NCI-H2029 treated with DMSO at 0.1 percent for 48 hours (cell line): ENCODE data around the gene TRAPPC12.
"Not testable (repeated sequence)": the region's sequence is repeated elsewhere in the genome, so short reads cannot be mapped to it uniquely, and the experiment has no call there.

ENCODE experiments used
- DNase-seq: peaks from one replicate; lab custom pipeline; 2025; lab: John Stamatoyannopoulos, UW

TRAPPC12 gene

DNA sequence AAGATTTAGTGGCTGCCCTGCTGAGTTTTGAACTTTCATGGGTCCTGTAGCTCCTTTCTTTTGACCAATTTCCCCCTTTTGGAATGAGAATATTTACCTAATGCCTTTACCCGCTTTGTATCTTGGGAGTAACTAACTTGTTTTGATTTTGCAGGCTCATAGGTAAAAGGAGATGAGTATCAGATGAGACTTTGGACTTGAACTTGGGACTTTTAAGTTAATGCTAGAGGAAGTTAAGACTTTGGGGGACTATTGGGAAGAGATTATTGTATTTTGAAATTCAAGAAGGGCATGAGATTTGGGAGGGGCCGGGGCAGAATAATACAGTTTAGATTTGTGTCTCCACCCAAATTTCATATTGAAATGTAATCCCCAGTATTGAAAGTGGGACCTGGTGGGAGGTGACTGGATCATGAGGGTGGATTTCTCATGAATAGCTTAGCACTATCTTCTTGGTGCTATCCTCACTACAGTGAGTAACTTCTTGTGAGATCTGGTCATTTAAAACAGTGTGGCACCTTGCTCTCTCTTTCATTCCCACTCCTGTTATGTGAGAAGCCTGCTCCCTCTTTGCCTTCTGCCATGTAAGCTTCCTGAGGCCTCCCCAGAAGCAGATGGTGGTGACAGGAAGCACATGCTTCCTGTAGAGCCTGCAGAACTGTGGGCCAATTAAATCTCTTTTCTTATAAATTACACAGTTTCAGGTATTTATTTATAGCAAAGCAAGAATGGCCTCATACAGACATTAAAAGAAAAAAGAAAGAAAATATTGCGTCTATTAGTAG is 133.7 kb downstream of the TRAPPC12 start:
- DNase-seq: no peak

- not testable (repeated sequence) for DNase-seq
These were observed 135.9 kb downstream of the TRAPPC12 start for GRCh38 chr2:3515438-3515837.

- no peak for DNase-seq
These were observed 137.3 kb downstream of the TRAPPC12 start for GRCh38 chr2:3516831-3517230.

DNA sequence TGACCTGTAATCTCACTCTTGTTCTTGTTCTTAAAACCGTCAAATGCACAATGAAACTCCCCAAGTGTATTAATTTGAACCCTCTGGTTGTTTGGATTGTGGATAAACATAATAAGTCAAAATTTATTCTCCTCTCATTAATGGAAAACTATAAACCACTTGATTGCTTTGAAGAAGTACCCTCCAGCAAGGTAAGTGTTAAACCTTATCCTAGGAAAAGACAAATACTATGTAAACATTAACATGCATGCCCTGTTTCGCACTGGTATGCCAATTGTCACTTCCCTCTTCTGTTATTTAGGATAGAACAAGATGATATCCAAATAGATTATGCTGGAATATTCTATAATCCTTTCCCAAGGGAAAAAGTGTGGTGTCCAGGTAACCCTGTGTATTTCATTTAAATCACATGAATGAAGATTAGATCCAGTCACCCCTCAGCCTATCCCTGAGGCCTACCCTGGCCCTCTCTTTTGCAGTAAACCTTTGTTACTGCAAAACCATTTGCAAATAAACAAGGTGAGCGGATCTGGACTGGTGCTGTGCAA is 138.5 kb downstream of the TRAPPC12 start:
- DNase-seq: peak; percentile 62

- DNase-seq: peak; percentile 55
These were observed 139.2 kb downstream of the TRAPPC12 start for GRCh38 chr2:3518496-3519254.

GRCh38 chr2:3519255-3520205 is 140.0 kb downstream of the TRAPPC12 start, which contains the start of gene ADI1:
TSS of gene ADI1 (minus strand) at chr2:3519531. CDS start at chr2:3519487, 44 bp downstream.
- DNase-seq: peak; percentile 10

GRCh38 chr2:3520591-3520990 is 141.1 kb downstream of the TRAPPC12 start:
- no peak for DNase-seq

DNA sequence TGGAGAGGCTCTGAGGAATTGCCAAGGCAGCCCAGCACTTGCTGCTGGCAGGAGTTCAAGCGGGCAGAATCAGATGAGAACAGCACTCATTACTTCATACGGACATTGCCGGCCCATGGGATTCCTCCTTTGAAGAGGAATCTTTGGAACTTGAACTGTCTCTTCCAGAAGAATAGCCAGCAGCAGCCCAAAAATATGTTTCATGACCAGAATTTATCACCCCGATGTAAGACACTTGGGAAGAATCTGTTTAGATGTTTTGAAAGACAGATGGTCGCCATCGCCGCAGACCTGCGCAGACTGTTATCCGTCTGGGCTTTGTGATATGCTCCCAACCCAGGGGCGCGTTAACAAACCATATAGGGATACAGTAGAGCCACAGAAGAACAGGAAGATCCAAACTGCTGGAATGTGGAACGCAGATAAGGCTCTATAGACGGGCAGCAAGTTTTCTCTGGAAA is 143.5 kb downstream of the TRAPPC12 start:
- no peak for DNase-seq

- no peak for DNase-seq
These were observed 144.1 kb downstream of the TRAPPC12 start for GRCh38 chr2:3523551-3524041.

DNA sequence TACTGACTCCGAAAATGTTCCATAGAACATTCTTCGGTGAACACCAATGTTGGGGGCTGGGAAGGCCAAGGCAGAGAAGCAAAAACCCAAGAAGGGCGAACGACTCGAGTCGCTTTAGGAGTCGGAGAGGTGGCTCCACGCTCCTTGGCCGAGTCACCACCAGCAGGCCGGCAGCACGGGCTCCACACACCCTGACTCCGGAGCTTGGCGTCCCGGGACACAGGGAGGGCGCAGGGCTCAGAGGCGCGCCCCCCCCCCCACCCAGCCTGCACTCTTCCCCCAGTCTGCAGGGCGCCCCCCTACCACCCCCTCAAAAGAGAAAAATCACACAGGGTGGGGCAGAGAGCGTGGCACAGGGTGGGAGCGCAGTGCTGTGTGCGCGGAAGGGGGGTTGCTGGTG is 147.4 kb downstream of the TRAPPC12 start:
- DNase-seq: no peak

- no peak for DNase-seq
These were observed 148.6 kb downstream of the TRAPPC12 start for GRCh38 chr2:3527886-3528785.
